GM19452 (cell line): ENCODE measurements around the gene HHIPL1.

Source experiments
- ATAC-seq: cut with Tn5 transposase; IDR thresholded peaks from one replicate; pipeline ENCODE4 v1.9.1; 2021; ENCODE audit not compliant: unreplicated experiment

HHIPL1 gene

GRCh38 chr14:99674064-99674650, 29.2 kb downstream of the HHIPL1 start:
- no peak for ATAC-seq

- no peak for ATAC-seq
Measured at GRCh38 chr14:99674776-99675381, 29.9 kb downstream of the HHIPL1 start.

GRCh38 chr14:99675382-99675835, 30.5 kb downstream of the HHIPL1 start:
- no peak for ATAC-seq

GRCh38 chr14:99675951-99676350, 31.0 kb downstream of the HHIPL1 start:
- ATAC-seq: no peak

GRCh38 chr14:99676657-99677056, 31.7 kb downstream of the HHIPL1 start:
- no peak for ATAC-seq

GRCh38 chr14:99677231-99678140, 32.6 kb downstream of the HHIPL1 start:
- no peak for ATAC-seq

GRCh38 chr14:99678198-99678597, 33.3 kb downstream of the HHIPL1 start:
- ATAC-seq: no peak

- ATAC-seq: no peak
Measured at GRCh38 chr14:99679111-99679510, 34.2 kb downstream of the HHIPL1 start.

GRCh38 chr14:99679543-99679942, 34.6 kb downstream of the HHIPL1 start:
- ATAC-seq: no peak

GRCh38 chr14:99679996-99680395, 35.1 kb downstream of the HHIPL1 start:
- ATAC-seq: no peak

- ATAC-seq: no peak
Measured at GRCh38 chr14:99681101-99681831, 36.3 kb downstream of the HHIPL1 start.

GRCh38 chr14:99681832-99682148, 36.9 kb downstream of the HHIPL1 start:
- no peak for ATAC-seq

- ATAC-seq: peak; percentile 38
Measured at GRCh38 chr14:99682809-99683618, 38.1 kb downstream of the HHIPL1 start.

- peak; percentile 89 for ATAC-seq
Measured at GRCh38 chr14:99683619-99684409, 38.9 kb downstream of the HHIPL1 start, which contains the start of gene CYP46A1. Gene CYP46A1, plus strand, starts transcription at chr14:99684298. Its CDS starts 120 bp downstream, at chr14:99684418.

- peak; percentile 37 for ATAC-seq
Measured at GRCh38 chr14:99684410-99684934, 39.5 kb downstream of the HHIPL1 start.

- no peak for ATAC-seq
Measured at GRCh38 chr14:99685151-99685591, 40.2 kb downstream of the HHIPL1 start.

GRCh38 chr14:99685596-99685995, 40.7 kb downstream of the HHIPL1 start:
- no peak for ATAC-seq

GRCh38 chr14:99686557-99687283, 41.8 kb downstream of the HHIPL1 start:
- ATAC-seq: no peak
